Psoas muscle (tissue), 8 donors: ENCODE data around the gene METTL27. TPM values are rescaled to one million over a fixed set of nuclear protein-coding genes. Genes with fewer than 3 reads are reported as not detected.
"Not testable (repeated sequence)": the region's sequence is repeated elsewhere in the genome, so short reads cannot be mapped to it uniquely, and the experiment has no call there.

Experiments
- ATAC-seq, 4 donors: fragments of 200-7000 bp; cut with Tn5 transposase; one replicate each; pipeline ENCODE4 v1.9.1; 2020; ENCODE audit warnings: moderate library complexity in 3 of 4, mild to moderate bottlenecking in 2 of 4
- DNase-seq, 2 donors: peaks; one replicate each; pipeline ENCODE4 v3.0.0-alpha.2; 2020
- H3K27ac ChIP-seq: fragments of 200-600 bp; one replicate; pipeline ENCODE4 v1.8.0; 2022
- H3K27me3 ChIP-seq, 3 donors: fragments of 200-600 bp in 1 of 3; one replicate each; pipeline versions ENCODE4 v1.6.1 to v1.8.0; 2013 to 2022; ENCODE audit warnings: low read length in 2 of 3, mild to moderate bottlenecking in 2 of 3, moderate library complexity in 1 of 3; ENCODE audit not compliant: insufficient read depth in 3 of 3
- H3K36me3 ChIP-seq, 2 donors: fragments of 200-600 bp in 1 of 2; one replicate each; pipeline versions ENCODE4 v1.6.1 to v1.8.0; 2013 to 2022; ENCODE audit warnings: low read depth in 1 of 2, mild to moderate bottlenecking in 1 of 2, moderate library complexity in 1 of 2; ENCODE audit not compliant: insufficient read depth in 1 of 2
- H3K4me1 ChIP-seq: fragments of 200-600 bp; one replicate; pipeline ENCODE4 v1.8.0; 2022
- H3K4me3 ChIP-seq: fragments of 200-600 bp; one replicate; pipeline ENCODE4 v1.8.0; 2022; ENCODE audit warnings: mild to moderate bottlenecking
- H3K9me3 ChIP-seq: fragments of 200-600 bp; one replicate; pipeline ENCODE4 v1.8.0; 2022
- CTCF ChIP-seq: fragments of 200-600 bp; IDR thresholded peaks from one replicate; pipeline ENCODE4 v1.8.0; 2022; ENCODE audit warnings: antibody characterized with exemption
- WGBS, 3 donors: extraction: QIAGEN DNeasy Blood & Tissue Kit; methylation state at CpG; one replicate each; pipeline versions ENCODE4 v1.1.6 to v1.1.7; 2013; 5-methylcytosine and 5-hydroxymethylcytosine counted together
- intact Hi-C, 2 donors: fragments of 100-400 bp; cut with DNase I; formaldehyde crosslinking; loops; one replicate each; pipeline versions ENCODE4 v1.11.0 to v1.14.2; 2022
- polyA plus RNA-seq, 3 donors: library from polyadenylated mRNA; stranded (reverse); fragments of 200-250 nt; gene quantifications; one replicate each; pipeline ENCODE4 v1.2.3, GENCODE V29; 2013
- total RNA-seq, 4 donors: library from RNA; stranded (reverse); fragmentation: NEBNext Ultra II Directional in 2 of 4; extraction: Animal tissue kit (Norgen Biotek cat#: 25700) in 2 of 4; gene quantifications; one replicate each; pipeline versions ENCODE4 v1.2.1 to v1.2.4, GENCODE V29; 2021 to 2023
- donor health status: healthy with polysubstance abuse.
- donor health status: DM: no; HTN: no; CAD: no; lungs with moderate emphysema.
- donor health status: Bipolar disorder and iron deficiency.
- donor health status: healthy.
- donor health status: DM: yes; HTN: yes; CAD: no.
- donor health status: DM: no; HTN: no; CAD: no.
- donor health status: DM: no; HTN: no; CAD: no.
- donor health status: DM: yes; HTN: yes; CAD: no.

METTL27 gene
- total and polyA plus RNA-seq, 7 donors = 0.09 to 0.84 (median 0.22) TPM; not detected in 1

- intact Hi-C loops = no loop called here
- Histone ChIP-seq H3K27me3 (peaks cover 0 to 19% (median 0%) of the 10 kb centered on the region in 3 donors), H3K4me3 (no peak overlapping the region), H3K9me3 (no peaks in the 10 kb centered on the region), H3K27ac (no peak overlapping the region), H3K36me3 (no peaks in the 10 kb centered on the region), H3K4me1 (peaks cover 5% of the 10 kb centered on the region)
- TF ChIP-seq CTCF = no peak
- ATAC-seq (no peak), DNase-seq (no peak)
- 92 to 95% (median 93%) methylated on average over 5 of the region's 5 CpGs for WGBS, 3 donors
Observed at GRCh38 chr7:73887762-73888161, 45.4 kb upstream of the METTL27 start.

GRCh38 chr7:73885975-73886798 is 43.9 kb upstream of the METTL27 start:
- ATAC-seq = peak; percentile 47 to 71 (median 56)
- peaks cover 5% of the 10 kb centered on the region for H3K4me1 ChIP-seq
- intact Hi-C loops = no loop called here
- no peak for TF ChIP-seq CTCF
- no peak overlapping the region for H3K4me3 ChIP-seq
- peak; percentile 74 to 82 for DNase-seq
- peak overlapping the region; percentile 55 for H3K27ac ChIP-seq
- H3K9me3 ChIP-seq = no peaks in the 10 kb centered on the region
- H3K27me3 ChIP-seq = peaks cover 0 to 26% (median 0%) of the 10 kb centered on the region in 3 donors
- H3K36me3 ChIP-seq = no peaks in the 10 kb centered on the region
- WGBS, 3 donors = 19 to 28% (median 24%) methylated on average over 18 to 25 of the region's 25 CpGs

GRCh38 chr7:73885433-73885974 is 43.2 kb upstream of the METTL27 start:
- H3K27ac ChIP-seq = no peak overlapping the region
- TF ChIP-seq CTCF = no peak
- peaks cover 9% of the 10 kb centered on the region for H3K4me1 ChIP-seq
- H3K27me3 ChIP-seq = peaks cover 0 to 31% (median 0%) of the 10 kb centered on the region in 3 donors
- H3K9me3 ChIP-seq = no peaks in the 10 kb centered on the region
- 96 to 100% (median 97%) methylated on average over 3 of the region's 3 CpGs for WGBS, 3 donors
- no peaks in the 10 kb centered on the region for H3K36me3 ChIP-seq
- intact Hi-C loops = no loop called here
- H3K4me3 ChIP-seq = no peak overlapping the region
- DNase-seq = no peak
- no peak for ATAC-seq

GRCh38 chr7:73884867-73885422 is 42.6 kb upstream of the METTL27 start:
- peaks cover 12% of the 10 kb centered on the region for H3K4me1 ChIP-seq
- H3K27ac ChIP-seq, H3K36me3 ChIP-seq, H3K4me3 ChIP-seq, intact Hi-C loops, H3K9me3 ChIP-seq, DNase-seq, ATAC-seq: not testable (repeated sequence)
- peaks cover 0 to 31% (median 0%) of the 10 kb centered on the region in 3 donors for H3K27me3 ChIP-seq
- 85 to 93% (median 87%) methylated on average over 3 of the region's 3 CpGs for WGBS, 3 donors

- Histone ChIP-seq H3K9me3 (no peaks in the 10 kb centered on the region), H3K27me3 (peaks cover 0 to 29% (median 0%) of the 10 kb centered on the region in 3 donors), H3K4me3 (no peak overlapping the region), H3K27ac (no peak overlapping the region), H3K36me3 (no peaks in the 10 kb centered on the region), H3K4me1 (peaks cover 12% of the 10 kb centered on the region)
- WGBS, 3 donors = 80 to 89% (median 81%) methylated on average over 3 of the region's 3 CpGs
- ATAC-seq (no peak), DNase-seq (no peak)
- no peak for TF ChIP-seq CTCF
- intact Hi-C loops = no loop called here
Observed at GRCh38 chr7:73882047-73882402, 39.7 kb upstream of the METTL27 start.
